ENCODE measurements around the gene GPATCH3. TPM values are rescaled to one million over a fixed set of nuclear protein-coding genes. Genes with fewer than 3 reads are reported as not detected.
"Not testable (repeated sequence)": the region's sequence is repeated elsewhere in the genome, so short reads cannot be mapped to it uniquely, and the experiment has no call there.

Gene GPATCH3
- total RNA-seq, 3 donors from 2014 or later: 20.1 to 21.8 (median 20.2) TPM

GRCh38 chr1:26853156-26853555, 47.1 kb downstream of the GPATCH3 start:
- DNase-seq (peak; percentile 85), ATAC-seq (peak; percentile 90)
- Mint-ChIP-seq H3K36me3 (ENCODE audit: insufficient read depth) (peaks cover 33% of the 10 kb centered on the region), H3K9me3 (no peaks in the 10 kb centered on the region), H3K4me1 (ENCODE audit: low read depth) (no peaks in the 10 kb centered on the region), H3K4me3 (no peak overlapping the region), H3K27me3 (ENCODE audit: low read depth) (no peaks in the 10 kb centered on the region)

DNA sequence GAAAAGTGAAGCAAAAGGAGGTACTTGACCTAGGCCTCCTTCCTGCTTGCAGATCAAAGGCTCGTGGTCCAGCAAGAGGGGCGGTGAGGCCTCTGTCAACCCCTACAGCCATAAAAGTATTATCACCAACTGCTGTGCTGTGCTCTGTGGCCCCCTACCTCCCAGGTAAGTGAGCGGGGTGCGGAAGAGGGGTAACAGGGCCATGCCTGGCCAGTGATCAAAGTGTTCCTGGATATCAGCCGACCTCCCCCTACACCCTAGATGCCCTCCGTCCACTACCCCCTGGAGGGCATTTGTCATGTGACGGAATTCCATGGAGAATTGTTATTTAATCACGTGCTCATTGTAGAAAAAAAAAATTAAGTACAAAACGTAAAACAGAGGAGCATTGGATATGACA, 47.6 kb downstream of the GPATCH3 start:
- DNase-seq (no peak), ATAC-seq (no peak)
- Mint-ChIP-seq H3K9me3 (no peaks in the 10 kb centered on the region), H3K27me3 (ENCODE audit: low read depth) (no peaks in the 10 kb centered on the region), H3K4me3 (no peak overlapping the region), H3K36me3 (ENCODE audit: insufficient read depth) (peaks cover 36% of the 10 kb centered on the region), H3K4me1 (ENCODE audit: low read depth) (no peaks in the 10 kb centered on the region)

GRCh38 chr1:26851106-26851684, 49.1 kb downstream of the GPATCH3 start:
- no peak for ATAC-seq
- H3K4me3 Mint-ChIP-seq: no peak overlapping the region
- H3K36me3 Mint-ChIP-seq (ENCODE audit: insufficient read depth): peaks cover 37% of the 10 kb centered on the region

DNA sequence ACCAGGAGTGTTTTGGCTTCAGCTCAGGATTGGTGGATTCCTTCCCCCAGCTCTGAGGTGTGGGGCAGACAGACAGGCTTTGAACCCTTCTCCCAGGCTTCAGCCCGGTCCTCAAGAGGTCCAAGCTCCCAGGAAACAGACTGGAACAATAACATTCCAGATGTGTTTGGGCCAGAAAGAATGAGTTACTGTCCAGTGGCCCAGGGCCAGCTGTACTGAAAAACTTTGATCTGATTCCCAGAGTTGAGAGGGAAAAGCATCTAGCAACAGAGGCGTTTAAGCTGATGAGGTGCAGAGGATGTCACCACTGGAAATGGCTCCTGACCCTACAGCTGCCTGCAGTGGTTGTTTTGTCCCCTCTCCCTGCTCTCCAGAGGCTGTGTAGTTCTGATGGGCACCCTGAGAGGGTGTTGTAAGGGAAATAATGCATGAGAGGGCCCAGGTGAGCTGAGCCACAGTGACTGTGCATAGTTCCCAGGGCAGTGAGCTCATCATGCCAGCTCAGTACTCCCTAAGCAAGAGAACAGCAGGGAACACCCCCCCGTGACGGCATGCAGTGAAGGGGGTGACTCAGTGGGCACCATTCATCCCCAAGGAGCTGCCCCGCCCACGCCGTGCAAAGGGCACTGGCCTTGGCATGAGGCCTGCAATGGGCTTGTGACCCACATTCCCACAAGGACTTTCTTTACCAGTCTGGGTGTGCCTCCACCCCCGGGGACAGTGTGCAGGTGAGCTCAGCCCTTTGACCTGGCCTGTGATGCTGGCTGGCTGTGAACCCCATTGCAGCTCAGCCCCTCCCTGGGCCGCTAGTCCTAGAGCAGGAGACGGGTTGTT, 51.1 kb downstream of the GPATCH3 start:
- Mint-ChIP-seq H3K4me3 (no peak overlapping the region), H3K27me3 (ENCODE audit: low read depth) (no peaks in the 10 kb centered on the region), H3K36me3 (ENCODE audit: insufficient read depth) (peaks cover 43% of the 10 kb centered on the region), H3K9me3 (no peaks in the 10 kb centered on the region), H3K4me1 (ENCODE audit: low read depth) (no peaks in the 10 kb centered on the region)
- DNase-seq (no peak), ATAC-seq (no peak)

More at GRCh38 chr1:26851106-26851684, 49.1 kb downstream of the GPATCH3 start:
- Mint-ChIP-seq H3K4me1 (ENCODE audit: low read depth) (no peaks in the 10 kb centered on the region), H3K9me3 (no peaks in the 10 kb centered on the region), H3K27me3 (ENCODE audit: low read depth) (no peaks in the 10 kb centered on the region)
- no peak for DNase-seq

DNA sequence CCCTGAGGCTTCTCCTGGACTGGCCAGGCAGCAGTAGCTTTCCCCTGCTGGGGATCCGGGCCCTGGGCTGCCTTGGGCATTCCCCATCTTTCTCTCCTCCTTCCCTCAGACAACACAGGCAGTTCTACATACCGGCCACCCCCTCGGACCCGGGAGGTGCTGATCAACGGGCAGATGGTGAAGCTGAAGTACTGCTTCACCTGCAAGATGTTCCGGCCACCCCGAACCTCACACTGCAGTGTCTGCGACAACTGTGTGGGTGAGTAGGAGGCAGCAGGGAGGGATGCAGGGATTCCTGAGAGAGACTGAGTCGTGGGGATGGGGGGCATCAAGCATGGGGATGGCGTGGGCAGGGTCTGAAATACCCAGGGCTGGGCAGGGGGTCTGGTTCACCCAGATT, 51.8 kb downstream of the GPATCH3 start:
- ATAC-seq: no peak
- no peak overlapping the region for H3K4me3 Mint-ChIP-seq
- H3K27me3 Mint-ChIP-seq (ENCODE audit: low read depth): no peaks in the 10 kb centered on the region
- H3K9me3 Mint-ChIP-seq: no peaks in the 10 kb centered on the region
- H3K36me3 Mint-ChIP-seq (ENCODE audit: insufficient read depth): peaks cover 44% of the 10 kb centered on the region
- no peak for DNase-seq
- H3K4me1 Mint-ChIP-seq (ENCODE audit: low read depth): no peaks in the 10 kb centered on the region

DNA sequence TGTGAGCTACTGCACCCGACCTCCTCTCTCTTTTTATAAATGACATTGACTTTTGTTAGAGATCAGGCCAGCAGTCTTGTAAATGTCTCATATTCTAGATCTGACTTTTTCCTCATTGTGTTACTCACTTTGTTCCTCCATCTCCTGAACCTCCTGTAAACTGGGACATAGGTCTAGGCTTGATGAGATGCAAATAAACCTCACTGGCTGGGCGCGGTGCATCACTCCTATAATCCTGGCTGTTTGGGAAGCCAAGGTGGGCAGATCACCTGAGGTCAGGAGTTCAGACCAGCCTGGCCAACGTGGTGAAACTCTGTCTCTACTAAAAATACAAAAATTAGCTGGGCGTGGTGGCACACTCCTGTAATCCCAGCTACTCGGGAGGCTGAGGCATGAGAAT, 52.4 kb downstream of the GPATCH3 start:
- H3K27me3 Mint-ChIP-seq (ENCODE audit: low read depth); H3K4me3 Mint-ChIP-seq; H3K9me3 Mint-ChIP-seq; DNase-seq; ATAC-seq; H3K4me1 Mint-ChIP-seq (ENCODE audit: low read depth): not testable (repeated sequence)
- peaks cover 39% of the 10 kb centered on the region for H3K36me3 Mint-ChIP-seq (ENCODE audit: insufficient read depth)

DNA sequence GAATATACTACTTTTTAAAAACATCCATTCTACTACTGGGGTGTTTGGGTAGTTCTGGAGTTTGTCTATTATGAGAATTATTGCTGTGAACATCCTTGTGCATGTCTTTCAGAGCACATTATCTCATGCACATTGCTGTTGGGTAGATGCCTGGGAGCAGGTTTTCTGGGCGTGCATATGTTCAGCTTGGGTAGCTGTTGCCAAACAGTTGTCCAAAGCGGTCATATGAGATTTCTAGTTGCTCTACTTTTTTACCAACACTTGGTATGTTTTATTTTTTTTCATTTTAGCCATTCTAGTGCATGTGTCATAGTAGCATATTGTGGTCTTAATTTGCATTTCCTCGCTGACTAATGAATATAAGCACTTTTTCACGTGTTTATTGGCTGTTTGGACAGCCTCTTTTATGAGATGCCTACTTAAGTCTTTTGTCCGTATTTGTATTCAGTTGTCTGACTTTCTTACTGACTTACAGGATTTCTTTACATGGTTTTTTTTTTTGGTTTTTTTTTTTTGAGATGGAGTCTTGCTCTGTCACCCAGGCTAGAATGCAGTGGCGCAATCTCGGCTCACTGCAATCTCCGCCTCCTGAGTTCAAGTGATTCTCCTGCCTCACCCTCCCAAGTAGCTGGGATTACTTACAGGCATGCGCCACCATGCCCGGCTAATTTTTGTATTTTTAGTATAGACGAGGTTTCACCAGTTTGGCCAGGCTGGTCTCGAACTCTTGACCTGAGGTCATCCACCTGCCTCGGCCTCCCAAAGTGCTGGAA, 55.7 kb downstream of the GPATCH3 start:
- Mint-ChIP-seq H3K9me3 (no peaks in the 10 kb centered on the region), H3K27me3 (ENCODE audit: low read depth) (no peaks in the 10 kb centered on the region), H3K4me3 (no peak overlapping the region), H3K4me1 (ENCODE audit: low read depth) (peaks cover 2% of the 10 kb centered on the region), H3K36me3 (ENCODE audit: insufficient read depth) (peaks cover 21% of the 10 kb centered on the region)
- ATAC-seq (no peak), DNase-seq (no peak)

Other genes with a start within 250 kb of the GPATCH3 start
- 10 to 100 TPM; 85.0 to 92.7 (median 91.1) TPM for gene ARID1A, start 204.5 kb downstream of the GPATCH3 start, total RNA-seq
- gene PIGV, start 112.5 kb downstream of the GPATCH3 start, total RNA-seq: 10 to 100 TPM in 2 of 3 donors, 1 to 10 TPM in 1; 8.4 to 11.2 (median 10.4) TPM
- 10 to 100 TPM; 66.1 to 76.8 (median 71.8) TPM for gene ZDHHC18, start 73.8 kb downstream of the GPATCH3 start, total RNA-seq
- under 1 TPM; 0.19 to 0.61 (median 0.24) TPM for gene SFN, start 37.3 kb downstream of the GPATCH3 start, total RNA-seq
- gene GPN2, start 10.2 kb downstream of the GPATCH3 start, total RNA-seq: 10 to 100 TPM; 59.9 to 62.0 (median 61.1) TPM
- gene NR0B2, start 13.5 kb upstream of the GPATCH3 start, total RNA-seq: not detected
- 100 to 1,000 TPM; 182 to 204 (median 186) TPM for gene NUDC, start 21.3 kb upstream of the GPATCH3 start, total RNA-seq
- gene KDF1, start 60.0 kb upstream of the GPATCH3 start, total RNA-seq: not detected
- gene TRNP1, start 93.2 kb upstream of the GPATCH3 start, total RNA-seq: 1 to 10 TPM in 1 of 3 donors, under 1 TPM in 2; 0.61 to 1.5 (median 0.76) TPM
- gene TENT5B, start 112.4 kb upstream of the GPATCH3 start, total RNA-seq: under 1 TPM in 2 of 3 donors, not detected in 1; 0.14 to 0.15 TPM